Type B pancreatic cell (in vitro differentiated cells): ENCODE measurements around the gene HSP90AA1. TPM values are rescaled to one million over a fixed set of nuclear protein-coding genes. Genes with fewer than 3 reads are reported as not detected.
"Not testable (repeated sequence)": the region's sequence is repeated elsewhere in the genome, so short reads cannot be mapped to it uniquely, and the experiment has no call there.

Experiments
- DNase-seq: peaks from one replicate; pipeline ENCODE4 v3.0.0; 2021; ENCODE audit warnings: mixed read lengths; ENCODE audit not compliant: unreplicated experiment; ENCODE audit errors: extremely low spot score
- H3K27ac Mint-ChIP-seq: 2 replicates; pipeline ENCODE4 v1.8.0; 2021; ENCODE audit warnings: mild to moderate bottlenecking, mixed read lengths
- H3K27me3 Mint-ChIP-seq: 2 replicates; pipeline ENCODE4 v1.8.0; 2021; ENCODE audit warnings: mixed read lengths
- H3K36me3 Mint-ChIP-seq: 2 replicates; pipeline ENCODE4 v1.8.0; 2021; ENCODE audit warnings: mixed read lengths
- H3K4me1 Mint-ChIP-seq: one replicate; pipeline ENCODE4 v1.8.0; 2021; ENCODE audit warnings: mixed read lengths; ENCODE audit not compliant: unreplicated experiment
- H3K4me3 Mint-ChIP-seq: 2 replicates; pipeline ENCODE4 v1.8.0; 2021; ENCODE audit warnings: mild to moderate bottlenecking, mixed read lengths
- H3K9me3 Mint-ChIP-seq: 2 replicates; pipeline ENCODE4 v1.8.0; 2021; ENCODE audit warnings: mixed read lengths
- CTCF ChIP-seq: fragments of 200-600 bp; sonication (generic); conservative IDR thresholded peaks from 2 replicates; pipeline ENCODE4 v1.5.0; 2021; ENCODE audit warnings: antibody characterized with exemption, mild to moderate bottlenecking
- total RNA-seq: library from RNA; stranded (reverse); gene quantifications from 2 replicates; pipeline ENCODE4 v1.2.1, GENCODE V29; 2021; ENCODE audit warnings: low replicate concordance

The HSP90AA1 gene
- total RNA-seq, 1 donor from 2014 or later = 585 TPM

GRCh38 chr14:102085488-102085887 is 1.4 kb downstream of the HSP90AA1 start:
- Mint-ChIP-seq H3K27ac (peak overlapping the region; percentile 96), H3K4me3 (peak overlapping the region; percentile 98), H3K4me1 (peaks cover 50% of the 10 kb centered on the region), H3K36me3 (peaks cover 53% of the 10 kb centered on the region), H3K27me3 (no peaks in the 10 kb centered on the region), H3K9me3 (no peaks in the 10 kb centered on the region)
- no peak for DNase-seq
- no peak for TF ChIP-seq CTCF

- H3K9me3 Mint-ChIP-seq = no peaks in the 10 kb centered on the region
- TF ChIP-seq CTCF = no peak
- H3K27ac Mint-ChIP-seq = peak overlapping the region; percentile 96
- H3K36me3 Mint-ChIP-seq = peaks cover 59% of the 10 kb centered on the region
- H3K4me3 Mint-ChIP-seq = peak overlapping the region; percentile 98
- no peak for DNase-seq
- H3K27me3 Mint-ChIP-seq = no peaks in the 10 kb centered on the region
- H3K4me1 Mint-ChIP-seq = peaks cover 50% of the 10 kb centered on the region
These were observed 1.9 kb downstream of the HSP90AA1 start for GRCh38 chr14:102084931-102085330.

- Mint-ChIP-seq H3K36me3 (peaks cover 63% of the 10 kb centered on the region), H3K4me3 (peak overlapping the region; percentile 98), H3K27ac (peak overlapping the region; percentile 96), H3K4me1 (peaks cover 46% of the 10 kb centered on the region)
- DNase-seq, H3K27me3 Mint-ChIP-seq, H3K9me3 Mint-ChIP-seq: not testable (repeated sequence)
These were observed 2.3 kb downstream of the HSP90AA1 start for GRCh38 chr14:102084522-102084921.

GRCh38 chr14:102081231-102082080 is 5.4 kb downstream of the HSP90AA1 start:
- Mint-ChIP-seq H3K4me3 (peak overlapping the region; percentile 52), H3K27ac (peak overlapping the region; percentile 60), H3K9me3 (no peaks in the 10 kb centered on the region), H3K4me1 (peaks cover 32% of the 10 kb centered on the region), H3K36me3 (peaks cover 73% of the 10 kb centered on the region), H3K27me3 (no peaks in the 10 kb centered on the region)
- DNase-seq = no peak
- no peak for TF ChIP-seq CTCF

- Mint-ChIP-seq H3K27me3 (no peaks in the 10 kb centered on the region), H3K4me1 (peaks cover 32% of the 10 kb centered on the region), H3K4me3 (no peak overlapping the region), H3K36me3 (peaks cover 64% of the 10 kb centered on the region), H3K27ac (peak overlapping the region; percentile 60), H3K9me3 (no peaks in the 10 kb centered on the region)
- no peak for TF ChIP-seq CTCF
- DNase-seq = no peak
These were observed 6.4 kb downstream of the HSP90AA1 start for GRCh38 chr14:102080183-102081080.

GRCh38 chr14:102079700-102079979 is 7.2 kb downstream of the HSP90AA1 start:
- Mint-ChIP-seq H3K27ac (peak overlapping the region; percentile 29), H3K9me3 (no peaks in the 10 kb centered on the region), H3K4me3 (no peak overlapping the region), H3K36me3 (peaks cover 56% of the 10 kb centered on the region), H3K27me3 (no peaks in the 10 kb centered on the region), H3K4me1 (peaks cover 28% of the 10 kb centered on the region)
- DNase-seq = no peak
- no peak for TF ChIP-seq CTCF
